ENCODE results near the gene COPG2.

DNA sequence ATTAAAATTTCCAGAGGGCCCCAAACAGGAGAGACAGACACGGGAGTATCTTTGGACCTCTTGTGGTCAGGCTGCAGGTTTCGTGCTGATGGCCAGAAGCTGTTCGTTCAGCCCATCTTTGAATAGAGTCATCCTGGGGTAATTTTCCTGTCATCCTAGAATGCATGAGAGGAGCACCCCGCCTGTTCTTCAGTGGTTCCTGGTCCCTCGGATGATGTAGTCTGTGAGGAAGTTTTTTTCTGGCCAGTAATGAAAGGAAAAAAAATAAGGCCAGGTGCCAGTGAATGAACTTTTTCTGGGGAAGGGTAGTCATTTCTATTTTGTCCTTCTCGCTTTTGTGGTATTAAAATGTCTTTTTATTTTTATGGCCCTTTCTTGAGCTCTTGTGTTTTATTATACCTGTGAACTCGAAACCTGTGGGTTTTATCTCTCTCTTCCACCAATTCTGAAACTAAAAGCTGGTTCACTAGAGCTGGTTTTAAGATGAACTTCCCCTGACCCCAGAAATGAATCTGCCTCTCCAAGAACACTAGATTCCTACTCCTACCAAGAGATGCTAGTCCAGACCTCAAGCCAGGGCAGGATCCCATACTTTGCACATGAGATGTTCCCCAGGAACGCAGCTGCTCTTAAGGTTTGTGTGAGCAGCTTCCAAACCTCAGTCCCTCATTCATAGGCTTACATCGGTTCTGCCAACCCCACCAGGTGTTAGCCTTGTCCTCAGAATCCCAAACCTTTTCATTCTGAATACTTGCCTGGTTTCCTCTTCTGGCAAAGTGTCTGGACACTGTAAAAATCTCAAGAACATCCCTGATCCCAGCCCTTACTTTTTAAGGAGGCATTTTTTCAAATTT is 192.0 kb downstream of the COPG2 start:
- TF ChIP-seq, protein P1, sequence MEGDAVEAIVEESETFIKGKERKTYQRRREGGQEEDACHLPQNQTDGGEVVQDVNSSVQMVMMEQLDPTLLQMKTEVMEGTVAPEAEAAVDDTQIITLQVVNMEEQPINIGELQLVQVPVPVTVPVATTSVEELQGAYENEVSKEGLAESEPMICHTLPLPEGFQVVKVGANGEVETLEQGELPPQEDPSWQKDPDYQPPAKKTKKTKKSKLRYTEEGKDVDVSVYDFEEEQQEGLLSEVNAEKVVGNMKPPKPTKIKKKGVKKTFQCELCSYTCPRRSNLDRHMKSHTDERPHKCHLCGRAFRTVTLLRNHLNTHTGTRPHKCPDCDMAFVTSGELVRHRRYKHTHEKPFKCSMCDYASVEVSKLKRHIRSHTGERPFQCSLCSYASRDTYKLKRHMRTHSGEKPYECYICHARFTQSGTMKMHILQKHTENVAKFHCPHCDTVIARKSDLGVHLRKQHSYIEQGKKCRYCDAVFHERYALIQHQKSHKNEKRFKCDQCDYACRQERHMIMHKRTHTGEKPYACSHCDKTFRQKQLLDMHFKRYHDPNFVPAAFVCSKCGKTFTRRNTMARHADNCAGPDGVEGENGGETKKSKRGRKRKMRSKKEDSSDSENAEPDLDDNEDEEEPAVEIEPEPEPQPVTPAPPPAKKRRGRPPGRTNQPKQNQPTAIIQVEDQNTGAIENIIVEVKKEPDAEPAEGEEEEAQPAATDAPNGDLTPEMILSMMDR (conservative IDR thresholded peaks at IDR 0.05; ENCODE audit: low read depth, low read length): no peak
- no peak for TF ChIP-seq EZH2 (IDR thresholded peaks at IDR 0.05; ENCODE audit: borderline replicate concordance, low read depth, low read length, poor library complexity, severe bottlenecking)
